Ascending aorta (tissue), 2 donors: ENCODE data around the gene FCHO2. TPM values are rescaled to one million over a fixed set of nuclear protein-coding genes. Genes with fewer than 3 reads are reported as not detected.

Experiments
- DNase-seq, 2 donors: peaks; one replicate each; pipeline ENCODE4 v3.0.0-alpha.2; 2019; ENCODE audit warnings: low spot score in 2 of 2
- H3K27ac ChIP-seq, 2 donors: fragments of 200-600 bp; sonication (generic); one replicate each; pipeline ENCODE4 v1.5.1; 2016 to 2017; ENCODE audit warnings: mild to moderate bottlenecking in 1 of 2
- H3K27me3 ChIP-seq: fragments of 200-600 bp; sonication (generic); one replicate; pipeline ENCODE4 v1.5.1; 2017
- H3K36me3 ChIP-seq, 2 donors: fragments of 200-600 bp; sonication (generic); one replicate each; pipeline ENCODE4 v1.5.1; 2016
- H3K4me1 ChIP-seq, 2 donors: fragments of 200-600 bp; sonication (generic); one replicate each; pipeline ENCODE4 v1.5.1; 2016 to 2017; ENCODE audit warnings: mild to moderate bottlenecking in 1 of 2
- H3K4me3 ChIP-seq, 2 donors: fragments of 200-600 bp; sonication (generic); one replicate each; pipeline ENCODE4 v1.5.1; 2016 to 2017; ENCODE audit warnings: mild to moderate bottlenecking in 1 of 2
- H3K9me3 ChIP-seq, 2 donors: fragments of 200-600 bp; sonication (generic); one replicate each; pipeline ENCODE4 v1.5.1; 2016
- intact Hi-C: fragments of 100-400 bp; cut with DNase I; formaldehyde crosslinking; loops from one replicate; pipeline ENCODE4 v1.15.1; 2023
- total RNA-seq: library from RNA; depleted of rRNA; stranded (reverse); fragments of >200 nt; gene quantifications from one replicate; pipeline ENCODE4 v1.1.0, GENCODE V29; 2016
- TF ChIP-seq, protein P1 (sequence below), 3 experiments: fragments of 200-600 bp in 2 of 3; fragments of 450-650 bp in 1 of 3; sonication (generic) in 2 of 3; IDR thresholded peaks; one replicate each; pipeline ENCODE4 v1.5.1; 2016 to 2019; ENCODE audit warnings: antibody characterized with exemption in 3 of 3, mild to moderate bottlenecking in 1 of 3, moderate library complexity in 1 of 3

Gene FCHO2
- total RNA-seq, 1 donor from 2014 or later: 10.7 TPM

DNA sequence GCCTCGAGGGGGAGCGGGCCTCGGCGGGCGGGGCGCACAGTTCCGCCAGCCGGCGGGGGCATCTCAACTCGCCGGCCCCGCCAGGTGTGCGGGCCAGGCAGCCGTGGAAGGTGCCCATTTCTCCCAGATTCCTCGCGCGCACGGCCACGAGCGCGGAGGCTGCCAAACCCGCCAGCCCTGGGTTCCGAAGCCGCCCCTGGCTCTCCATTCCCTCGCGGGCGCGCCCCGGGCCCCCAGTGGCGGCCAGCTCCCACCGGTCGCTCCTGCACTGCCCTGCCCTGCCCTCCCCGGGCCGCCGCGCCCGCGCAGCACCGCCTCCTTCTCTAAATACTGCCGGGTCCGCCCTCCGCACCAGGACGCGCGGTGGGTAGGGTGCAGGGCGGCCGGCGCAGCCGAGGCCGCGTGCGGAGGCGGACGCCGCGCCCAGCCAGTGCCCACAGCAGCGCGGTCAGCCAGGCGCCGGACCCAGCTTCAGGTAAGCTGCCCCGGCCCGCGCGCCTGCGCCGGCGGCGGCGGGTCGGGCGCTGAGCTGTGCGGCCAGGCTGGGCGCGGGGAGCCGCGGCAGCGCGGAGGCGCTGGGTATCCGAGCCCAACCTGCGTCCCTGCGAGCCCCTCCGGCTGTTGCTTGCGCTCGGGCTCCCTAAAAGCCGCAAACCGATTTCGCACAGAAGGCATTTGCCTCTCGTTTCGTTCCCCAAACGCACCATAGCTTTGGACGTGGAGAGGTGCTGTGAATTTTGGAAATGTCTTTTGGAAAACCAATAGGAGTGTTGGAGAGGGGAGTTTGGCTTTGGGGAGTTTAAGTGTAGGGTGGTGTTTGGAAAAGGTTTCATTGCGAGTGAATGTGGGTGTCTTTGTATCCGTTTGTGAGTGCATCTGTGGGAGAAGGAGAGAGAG lies 164.6 kb downstream of the FCHO2 start, which contains the start of gene TMEM171:
Gene TMEM171 (plus strand): TSS at position 354 of the 897 bp plus-strand sequence. CDS start 2,799 bp downstream, outside the sequence.
- H3K9me3 ChIP-seq: no peaks in the 10 kb centered on the region
- H3K27me3 ChIP-seq: no peaks in the 10 kb centered on the region
- no peak within 1 kb of the TSS for H3K27ac ChIP-seq
- H3K36me3 ChIP-seq: no peaks in the 10 kb centered on the region
- peaks cover 0 to 4% of the 10 kb centered on the region in 2 donors for H3K4me1 ChIP-seq
- intact Hi-C loops: no loop called here
- peak within 1 kb of the TSS; percentile 55 to 67 for H3K4me3 ChIP-seq
- no peak for DNase-seq
- TF ChIP-seq, protein P1, sequence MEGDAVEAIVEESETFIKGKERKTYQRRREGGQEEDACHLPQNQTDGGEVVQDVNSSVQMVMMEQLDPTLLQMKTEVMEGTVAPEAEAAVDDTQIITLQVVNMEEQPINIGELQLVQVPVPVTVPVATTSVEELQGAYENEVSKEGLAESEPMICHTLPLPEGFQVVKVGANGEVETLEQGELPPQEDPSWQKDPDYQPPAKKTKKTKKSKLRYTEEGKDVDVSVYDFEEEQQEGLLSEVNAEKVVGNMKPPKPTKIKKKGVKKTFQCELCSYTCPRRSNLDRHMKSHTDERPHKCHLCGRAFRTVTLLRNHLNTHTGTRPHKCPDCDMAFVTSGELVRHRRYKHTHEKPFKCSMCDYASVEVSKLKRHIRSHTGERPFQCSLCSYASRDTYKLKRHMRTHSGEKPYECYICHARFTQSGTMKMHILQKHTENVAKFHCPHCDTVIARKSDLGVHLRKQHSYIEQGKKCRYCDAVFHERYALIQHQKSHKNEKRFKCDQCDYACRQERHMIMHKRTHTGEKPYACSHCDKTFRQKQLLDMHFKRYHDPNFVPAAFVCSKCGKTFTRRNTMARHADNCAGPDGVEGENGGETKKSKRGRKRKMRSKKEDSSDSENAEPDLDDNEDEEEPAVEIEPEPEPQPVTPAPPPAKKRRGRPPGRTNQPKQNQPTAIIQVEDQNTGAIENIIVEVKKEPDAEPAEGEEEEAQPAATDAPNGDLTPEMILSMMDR (IDR thresholded peaks at IDR 0.05): no peak

DNA sequence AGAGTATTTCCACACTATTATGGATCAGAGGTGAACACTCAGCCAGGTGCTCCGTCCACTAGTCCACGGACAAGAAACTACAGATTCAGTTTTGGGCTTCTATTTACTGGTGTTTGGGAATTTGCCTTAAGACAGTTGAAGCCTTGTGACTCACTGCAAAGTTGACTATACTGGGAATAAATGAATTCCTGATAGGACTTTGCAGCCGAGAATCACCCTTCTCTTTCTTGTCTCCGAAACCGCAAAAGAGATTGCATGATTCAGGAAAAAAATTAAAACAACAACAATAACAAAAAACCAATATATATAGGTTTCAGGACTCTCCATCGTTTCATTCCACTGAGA lies 165.2 kb downstream of the FCHO2 start:
- Histone ChIP-seq H3K27me3 (no peaks in the 10 kb centered on the region), H3K27ac (no peak overlapping the region), H3K4me3 (peak overlapping the region in 1 of 2 donors; percentile 67), H3K4me1 (peaks cover 0 to 4% of the 10 kb centered on the region in 2 donors), H3K9me3 (no peaks in the 10 kb centered on the region), H3K36me3 (no peaks in the 10 kb centered on the region)
- TF ChIP-seq, protein P1 (IDR thresholded peaks at IDR 0.05): no peak
- no peak for DNase-seq
- intact Hi-C loops: no loop called here

DNA sequence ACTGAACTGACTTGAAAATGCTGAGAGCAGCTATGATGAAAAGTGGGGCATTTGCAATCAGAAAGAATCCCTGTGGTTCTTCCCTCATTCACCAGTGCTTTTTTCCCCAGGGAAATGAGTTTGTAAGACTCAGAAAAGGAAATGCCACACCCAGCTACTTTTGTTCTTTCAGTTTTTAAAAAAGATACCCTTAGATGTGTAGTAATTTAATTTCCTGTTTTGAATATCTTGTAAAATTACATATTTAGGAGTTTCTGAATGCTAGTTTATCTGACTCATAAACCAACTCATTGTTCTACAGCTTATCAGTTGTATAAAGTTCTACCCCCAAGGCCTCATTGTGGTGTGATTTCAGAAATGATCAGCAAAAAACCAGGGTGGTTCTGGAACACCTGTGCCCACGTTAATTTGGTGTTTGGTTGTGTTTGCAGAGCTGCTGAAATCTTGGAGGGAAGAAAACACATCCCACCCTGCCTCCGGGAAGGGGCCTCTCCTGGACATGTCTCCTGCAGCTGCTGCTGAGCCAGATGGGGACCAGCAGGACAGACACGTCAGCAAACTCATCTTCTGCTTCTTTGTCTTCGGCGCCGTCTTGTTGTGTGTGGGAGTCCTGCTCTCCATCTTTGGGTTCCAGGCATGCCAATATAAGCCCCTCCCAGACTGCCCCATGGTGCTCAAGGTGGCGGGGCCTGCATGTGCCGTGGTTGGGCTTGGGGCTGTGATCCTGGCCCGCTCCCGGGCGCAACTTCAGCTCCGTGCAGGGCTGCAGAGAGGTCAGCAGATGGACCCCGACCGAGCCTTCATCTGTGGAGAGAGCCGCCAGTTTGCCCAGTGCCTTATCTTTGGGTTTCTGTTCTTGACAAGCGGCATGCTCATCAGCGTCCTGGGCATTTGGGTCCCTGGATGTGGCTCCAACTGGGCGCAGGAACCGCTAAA lies 167.3 kb downstream of the FCHO2 start:
- Histone ChIP-seq H3K27ac (no peak overlapping the region), H3K36me3 (no peaks in the 10 kb centered on the region), H3K9me3 (no peaks in the 10 kb centered on the region), H3K4me3 (no peak overlapping the region), H3K27me3 (no peaks in the 10 kb centered on the region), H3K4me1 (peaks cover 0 to 4% of the 10 kb centered on the region in 2 donors)
- TF ChIP-seq, protein P1 (IDR thresholded peaks at IDR 0.05): no peak
- no peak for DNase-seq
- intact Hi-C loops: no loop called here

DNA sequence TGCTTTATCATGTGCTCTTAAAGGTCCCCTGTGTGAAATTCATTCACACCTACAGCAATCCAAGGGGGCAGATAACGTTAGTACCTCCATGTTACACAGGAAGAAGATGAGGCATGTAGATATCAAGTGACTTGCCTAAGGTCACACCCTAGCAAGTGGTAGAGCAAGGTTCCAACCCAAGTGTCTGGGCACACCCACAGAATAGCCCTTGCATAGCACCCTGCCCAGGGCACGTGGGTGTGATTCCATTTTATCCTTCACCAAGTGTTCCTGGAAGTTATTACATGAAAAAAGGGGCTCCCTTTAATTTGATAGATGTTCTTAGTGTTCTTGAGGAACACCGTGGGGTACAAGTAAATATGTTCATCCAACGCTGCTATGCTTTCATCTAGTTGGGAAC lies 169.4 kb downstream of the FCHO2 start:
- Histone ChIP-seq H3K9me3 (no peaks in the 10 kb centered on the region), H3K4me3 (no peak overlapping the region), H3K36me3 (no peaks in the 10 kb centered on the region), H3K27me3 (no peaks in the 10 kb centered on the region), H3K4me1 (no peaks in the 10 kb centered on the region), H3K27ac (no peak overlapping the region)
- intact Hi-C loops: no loop called here
- DNase-seq: no peak
- TF ChIP-seq, protein P1 (IDR thresholded peaks at IDR 0.05): no peak

DNA sequence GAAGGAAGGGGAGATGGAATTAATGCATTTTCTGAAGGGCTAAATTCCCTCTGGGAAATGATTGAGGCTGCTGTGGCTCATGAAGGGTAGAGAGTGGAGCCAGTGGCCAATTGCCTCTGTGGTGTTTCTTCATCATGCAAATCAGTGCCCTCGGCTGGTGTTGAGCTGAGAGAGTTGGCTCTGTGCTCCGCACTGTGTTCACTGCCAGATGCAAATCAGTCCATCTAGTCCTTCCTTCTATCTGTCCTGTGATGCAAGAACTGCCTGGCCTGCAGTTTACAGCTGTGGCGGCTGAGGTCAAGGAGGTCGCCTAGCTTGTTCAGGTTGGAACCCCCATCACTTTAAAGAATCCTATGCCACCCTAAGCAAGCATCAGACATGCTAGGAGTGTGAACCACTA lies 170.5 kb downstream of the FCHO2 start:
- Histone ChIP-seq H3K27ac (no peak overlapping the region), H3K36me3 (no peaks in the 10 kb centered on the region), H3K4me3 (no peak overlapping the region), H3K4me1 (no peaks in the 10 kb centered on the region), H3K9me3 (no peaks in the 10 kb centered on the region), H3K27me3 (no peaks in the 10 kb centered on the region)
- TF ChIP-seq, protein P1 (IDR thresholded peaks at IDR 0.05): no peak
- DNase-seq: no peak
- intact Hi-C loops: no loop called here
